Testis (tissue), 2 donors: ENCODE data around the gene SMYD3.

Experiments
- POLR2A ChIP-seq: fragments of 450-650 bp; IDR thresholded peaks from one replicate; pipeline ENCODE4 v1.6.1; 2017; ENCODE audit warnings: antibody characterized with exemption, mild to moderate bottlenecking, moderate library complexity
- TF ChIP-seq, protein P1 (sequence below), 3 experiments: fragments of 450-650 bp in 2 of 3; fragments of 200-600 bp in 1 of 3; sonication (generic) in 1 of 3; IDR thresholded peaks; one replicate each; pipeline ENCODE4 v1.5.1; 2016 to 2019; ENCODE audit warnings: antibody characterized with exemption in 3 of 3, mild to moderate bottlenecking in 2 of 3, moderate library complexity in 1 of 3

DNA sequence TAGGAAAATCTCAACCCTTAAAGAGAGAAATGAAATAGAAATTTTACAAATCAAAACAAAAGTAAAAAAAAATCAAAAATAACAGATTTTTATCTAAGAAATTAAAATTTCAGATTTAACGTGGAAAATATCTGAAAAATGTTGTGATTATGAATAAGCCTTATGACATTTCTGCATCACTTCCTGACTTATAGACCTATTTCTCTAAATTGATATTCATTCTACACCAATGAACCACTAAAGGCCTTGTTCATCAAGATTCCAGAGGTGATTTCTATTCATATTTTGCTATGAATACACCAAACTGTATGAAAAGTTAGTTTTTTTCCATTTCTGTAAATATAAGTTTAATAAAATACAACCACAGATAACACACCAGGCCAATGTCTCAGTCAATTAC lies 261.5 kb downstream of the SMYD3 start:
- TF ChIP-seq, protein P1, sequence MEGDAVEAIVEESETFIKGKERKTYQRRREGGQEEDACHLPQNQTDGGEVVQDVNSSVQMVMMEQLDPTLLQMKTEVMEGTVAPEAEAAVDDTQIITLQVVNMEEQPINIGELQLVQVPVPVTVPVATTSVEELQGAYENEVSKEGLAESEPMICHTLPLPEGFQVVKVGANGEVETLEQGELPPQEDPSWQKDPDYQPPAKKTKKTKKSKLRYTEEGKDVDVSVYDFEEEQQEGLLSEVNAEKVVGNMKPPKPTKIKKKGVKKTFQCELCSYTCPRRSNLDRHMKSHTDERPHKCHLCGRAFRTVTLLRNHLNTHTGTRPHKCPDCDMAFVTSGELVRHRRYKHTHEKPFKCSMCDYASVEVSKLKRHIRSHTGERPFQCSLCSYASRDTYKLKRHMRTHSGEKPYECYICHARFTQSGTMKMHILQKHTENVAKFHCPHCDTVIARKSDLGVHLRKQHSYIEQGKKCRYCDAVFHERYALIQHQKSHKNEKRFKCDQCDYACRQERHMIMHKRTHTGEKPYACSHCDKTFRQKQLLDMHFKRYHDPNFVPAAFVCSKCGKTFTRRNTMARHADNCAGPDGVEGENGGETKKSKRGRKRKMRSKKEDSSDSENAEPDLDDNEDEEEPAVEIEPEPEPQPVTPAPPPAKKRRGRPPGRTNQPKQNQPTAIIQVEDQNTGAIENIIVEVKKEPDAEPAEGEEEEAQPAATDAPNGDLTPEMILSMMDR (IDR thresholded peaks at IDR 0.05) = no peak
- no peak for TF ChIP-seq POLR2A
